Measurements from ENCODE around the gene USP15.

GRCh38 chr12:62252576-62252975 lies 7.6 kb upstream of the USP15 start:
- TF ChIP-seq CTCF (IDR thresholded peaks at IDR 0.05), result no peak
- no peak for TF ChIP-seq POLR2A (IDR thresholded peaks at IDR 0.05)
- no peak for TF ChIP-seq POLR2AphosphoS5 (IDR thresholded peaks at IDR 0.05; ENCODE audit: insufficient read depth in 1 of 2, low read depth in 1 of 2)

Data from vagina (tissue), 2 donors.